Duodenal mucosa (tissue), 2 donors: ENCODE results near the gene RAB40B.

Experiments used
- H3K27ac ChIP-seq: one replicate; pipeline ENCODE4 v1.7.0; 2013; ENCODE audit warnings: low read depth, low read length
- H3K27me3 ChIP-seq, 2 donors: one replicate each; pipeline ENCODE4 v1.7.0; 2013; ENCODE audit warnings: low read length in 2 of 2, control low read depth in 1 of 2; ENCODE audit not compliant: insufficient read depth in 2 of 2, control insufficient read depth in 1 of 2
- H3K36me3 ChIP-seq, 2 donors: one replicate each; pipeline ENCODE4 v1.7.0; 2013; ENCODE audit warnings: low read length in 2 of 2, control low read depth in 1 of 2; ENCODE audit not compliant: insufficient read depth in 2 of 2, control insufficient read depth in 1 of 2
- H3K4me1 ChIP-seq, 2 donors: one replicate each; pipeline ENCODE4 v1.7.0; 2013; ENCODE audit warnings: low read length in 2 of 2, control low read depth in 1 of 2; ENCODE audit not compliant: insufficient read depth in 2 of 2, control insufficient read depth in 1 of 2
- H3K4me3 ChIP-seq, 2 donors: one replicate each; pipeline ENCODE4 v1.7.0; 2013; ENCODE audit warnings: low read length in 2 of 2, low read depth in 1 of 2
- H3K9ac ChIP-seq, 2 donors: one replicate each; pipeline ENCODE4 v1.7.0; 2013; ENCODE audit warnings: low read length in 2 of 2, low read depth in 1 of 2
- H3K9me3 ChIP-seq, 2 donors: one replicate each; pipeline ENCODE4 v1.7.0; 2013; ENCODE audit warnings: low read length in 2 of 2, control low read depth in 1 of 2; ENCODE audit not compliant: control insufficient read depth in 1 of 2

The RAB40B gene

GRCh38 chr17:82608816-82609215 lies 89.7 kb downstream of the RAB40B start:
- Histone ChIP-seq H3K9me3 (no peaks in the 10 kb centered on the region), H3K27ac (no peak overlapping the region), H3K4me3 (no peak overlapping the region), H3K36me3 (peaks cover 11 to 39% of the 10 kb centered on the region in 2 donors), H3K27me3 (no peaks in the 10 kb centered on the region), H3K4me1 (peaks cover 5% of the 10 kb centered on the region in 2 donors), H3K9ac (no peak overlapping the region)

GRCh38 chr17:82605939-82606600 lies 92.4 kb downstream of the RAB40B start:
- Histone ChIP-seq H3K4me3 (no peak overlapping the region), H3K9me3 (no peaks in the 10 kb centered on the region), H3K9ac (no peak overlapping the region), H3K36me3 (peaks cover 27 to 58% of the 10 kb centered on the region in 2 donors), H3K4me1 (peaks cover 13 to 16% of the 10 kb centered on the region in 2 donors), H3K27ac (no peak overlapping the region), H3K27me3 (no peaks in the 10 kb centered on the region)
